Stimulated activated CD4-positive, alpha-beta T cell treated with anti-CD3 and anti-CD28 coated beads, Interleukin-4, amount 100 ng/mL, for 24 hours (primary cell): ENCODE results near the gene BCAM.
"Not testable (repeated sequence)": the region's sequence is repeated elsewhere in the genome, so short reads cannot be mapped to it uniquely, and the experiment has no call there.

ENCODE experiments used
- DNase-seq: peaks from one replicate; pipeline ENCODE4 v3.0.0-alpha.2; 2020

BCAM gene

GRCh38 chr19:44808463-44809371 is at the start of gene BCAM:
BCAM (plus strand) TSS chr19:44809103; CDS start chr19:44809125, 22 bp downstream.
- no peak for DNase-seq

GRCh38 chr19:44762038-44762437 is 46.9 kb upstream of the BCAM start:
- no peak for DNase-seq

- no peak for DNase-seq
These were observed 43.6 kb upstream of the BCAM start for GRCh38 chr19:44765033-44765948.

GRCh38 chr19:44765949-44766335 is 43.0 kb upstream of the BCAM start:
- no peak for DNase-seq

GRCh38 chr19:44767295-44768180 is 41.4 kb upstream of the BCAM start:
- no peak for DNase-seq

GRCh38 chr19:44770550-44771257 is 38.2 kb upstream of the BCAM start:
- DNase-seq = peak; percentile 98

- DNase-seq = not testable (repeated sequence)
These were observed 36.8 kb upstream of the BCAM start for GRCh38 chr19:44772144-44772543.

- DNase-seq = no peak
These were observed 35.9 kb upstream of the BCAM start for GRCh38 chr19:44772959-44773358.

GRCh38 chr19:44775676-44776240 is 33.1 kb upstream of the BCAM start:
- DNase-seq = no peak

- DNase-seq = no peak
These were observed 32.4 kb upstream of the BCAM start for GRCh38 chr19:44776402-44777096.

GRCh38 chr19:44777715-44778347 is 31.1 kb upstream of the BCAM start, which contains the start of gene CBLC:
CBLC (plus strand) TSS chr19:44777890; CDS start chr19:44777932, 42 bp downstream.
- no peak for DNase-seq

- no peak for DNase-seq
These were observed 29.8 kb upstream of the BCAM start for GRCh38 chr19:44779150-44779549.

- not testable (repeated sequence) for DNase-seq
These were observed 27.2 kb upstream of the BCAM start for GRCh38 chr19:44781694-44782093.

GRCh38 chr19:44782729-44783128 is 26.2 kb upstream of the BCAM start:
- DNase-seq = no peak

- DNase-seq = no peak
These were observed 25.4 kb upstream of the BCAM start for GRCh38 chr19:44783545-44783944.

GRCh38 chr19:44785271-44785670 is 23.6 kb upstream of the BCAM start:
- DNase-seq = no peak

- DNase-seq = no peak
These were observed 22.9 kb upstream of the BCAM start for GRCh38 chr19:44785993-44786392.

- DNase-seq = no peak
These were observed 19.9 kb upstream of the BCAM start for GRCh38 chr19:44788971-44789370.

GRCh38 chr19:44789943-44790483 is 18.9 kb upstream of the BCAM start:
- DNase-seq = no peak

- DNase-seq = no peak
These were observed 16.6 kb upstream of the BCAM start for GRCh38 chr19:44792281-44792680.
